ENCODE results near the gene ARHGEF2.

The ARHGEF2 gene

GRCh38 chr1:155971910-155972809, 6.2 kb downstream of the ARHGEF2 start:
- no peak for DNase-seq

GRCh38 chr1:155970531-155971167, 7.7 kb downstream of the ARHGEF2 start:
- peak; percentile 96 for DNase-seq

GRCh38 chr1:155969377-155969791, 9.0 kb downstream of the ARHGEF2 start:
- DNase-seq = no peak

GRCh38 chr1:155968670-155969069, 9.7 kb downstream of the ARHGEF2 start:
- no peak for DNase-seq

GRCh38 chr1:155968051-155968400, 10.3 kb downstream of the ARHGEF2 start:
- DNase-seq = no peak

- peak; percentile 84 to 90 for DNase-seq
Observed at GRCh38 chr1:155967341-155968050, 10.9 kb downstream of the ARHGEF2 start.

GRCh38 chr1:155966750-155967149, 11.6 kb downstream of the ARHGEF2 start:
- DNase-seq = no peak

GRCh38 chr1:155966135-155966534, 12.2 kb downstream of the ARHGEF2 start:
- no peak for DNase-seq

- no peak for DNase-seq
Observed at GRCh38 chr1:155964193-155964592, 14.2 kb downstream of the ARHGEF2 start.

GRCh38 chr1:155962599-155963211, 15.6 kb downstream of the ARHGEF2 start:
- DNase-seq = no peak

GRCh38 chr1:155961937-155962336, 16.4 kb downstream of the ARHGEF2 start:
- DNase-seq = no peak

GRCh38 chr1:155960081-155960745, 18.1 kb downstream of the ARHGEF2 start:
- DNase-seq = no peak

- DNase-seq = no peak
Observed at GRCh38 chr1:155957411-155957915, 20.9 kb downstream of the ARHGEF2 start.

- DNase-seq = no peak
Observed at GRCh38 chr1:155954645-155955044, 23.7 kb downstream of the ARHGEF2 start.

GRCh38 chr1:155952505-155952890, 25.8 kb downstream of the ARHGEF2 start:
- DNase-seq = no peak

GRCh38 chr1:155951753-155952504, 26.4 kb downstream of the ARHGEF2 start:
- DNase-seq = no peak

GRCh38 chr1:155950829-155951228, 27.5 kb downstream of the ARHGEF2 start:
- DNase-seq = no peak

- DNase-seq = no peak
Observed at GRCh38 chr1:155947741-155948140, 30.6 kb downstream of the ARHGEF2 start.

GRCh38 chr1:155947292-155947691, 31.1 kb downstream of the ARHGEF2 start:
- no peak for DNase-seq

- DNase-seq = no peak
Observed at GRCh38 chr1:155946633-155947219, 31.6 kb downstream of the ARHGEF2 start.

GRCh38 chr1:155944444-155944799, 33.9 kb downstream of the ARHGEF2 start:
- DNase-seq = no peak

Data from Kasumi-1 (cell line).